Loucy (cell line): Measurements from ENCODE around the gene FBXL13.

Experiments
- CTCF ChIP-seq: fragments of 200-600 bp; sonication (generic); conservative IDR thresholded peaks from 2 replicates; pipeline ENCODE4 v1.5.1; 2014; ENCODE audit warnings: mild to moderate bottlenecking, antibody characterized with exemption, low read length
- EZH2phosphoT487 ChIP-seq: fragments of 200-600 bp; IDR thresholded peaks from 2 replicates; pipeline ENCODE4 v1.6.1; 2018; ENCODE audit warnings: antibody characterized with exemption, mild to moderate bottlenecking, moderate library complexity, borderline replicate concordance

GRCh38 chr7:103097041-103097440 is 22.4 kb upstream of the FBXL13 start:
- TF ChIP-seq CTCF (no peak), EZH2phosphoT487 (no peak)
